Lower leg skin (tissue), 3 donors: ENCODE results near the gene SPATC1L.

ENCODE experiments used
- POLR2A ChIP-seq, 2 donors: fragments of 450-650 bp; IDR thresholded peaks; one replicate each; pipeline ENCODE4 v1.6.1; 2016 to 2017; ENCODE audit warnings: antibody characterized with exemption in 2 of 2, mild to moderate bottlenecking in 1 of 2, moderate library complexity in 1 of 2
- TF ChIP-seq, protein P1 (sequence below), 3 donors: fragments of 450-650 bp; IDR thresholded peaks; one replicate each; pipeline ENCODE4 v1.5.1; 2016; ENCODE audit warnings: antibody characterized with exemption in 3 of 3, mild to moderate bottlenecking in 3 of 3, moderate library complexity in 2 of 3

DNA sequence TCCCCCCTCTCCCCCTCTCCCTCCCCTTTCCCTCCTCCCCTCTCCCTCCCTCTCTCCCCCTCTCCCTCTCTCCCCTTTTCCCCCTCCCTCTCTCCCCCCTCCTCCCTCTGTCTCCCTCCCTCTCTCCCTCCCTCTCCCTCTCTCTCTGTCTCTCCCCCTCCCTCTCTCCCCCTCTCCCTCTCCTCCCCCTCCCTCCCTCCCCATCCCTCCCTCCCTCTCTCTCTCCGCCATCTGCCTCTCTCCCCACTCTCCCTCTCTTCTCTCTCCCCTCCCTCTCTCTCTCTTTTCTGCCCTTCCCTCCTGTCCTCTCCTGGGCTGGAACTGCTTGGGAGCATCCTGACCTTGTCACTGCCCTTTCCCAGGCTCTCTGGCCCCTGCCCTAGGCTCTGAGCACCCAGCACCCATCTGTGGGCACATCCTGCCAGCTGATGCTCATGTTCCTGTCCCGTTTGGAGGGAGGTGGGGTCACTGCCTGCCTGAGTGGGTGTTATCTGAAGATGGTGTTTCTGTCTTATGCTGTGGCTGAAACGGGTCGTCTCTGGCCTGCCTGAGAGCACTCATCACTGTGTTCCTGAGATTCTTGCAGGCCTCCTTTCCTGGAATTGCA, 39.7 kb downstream of the SPATC1L start:
- no peak for TF ChIP-seq POLR2A (IDR thresholded peaks at IDR 0.05)
- TF ChIP-seq, protein P1, sequence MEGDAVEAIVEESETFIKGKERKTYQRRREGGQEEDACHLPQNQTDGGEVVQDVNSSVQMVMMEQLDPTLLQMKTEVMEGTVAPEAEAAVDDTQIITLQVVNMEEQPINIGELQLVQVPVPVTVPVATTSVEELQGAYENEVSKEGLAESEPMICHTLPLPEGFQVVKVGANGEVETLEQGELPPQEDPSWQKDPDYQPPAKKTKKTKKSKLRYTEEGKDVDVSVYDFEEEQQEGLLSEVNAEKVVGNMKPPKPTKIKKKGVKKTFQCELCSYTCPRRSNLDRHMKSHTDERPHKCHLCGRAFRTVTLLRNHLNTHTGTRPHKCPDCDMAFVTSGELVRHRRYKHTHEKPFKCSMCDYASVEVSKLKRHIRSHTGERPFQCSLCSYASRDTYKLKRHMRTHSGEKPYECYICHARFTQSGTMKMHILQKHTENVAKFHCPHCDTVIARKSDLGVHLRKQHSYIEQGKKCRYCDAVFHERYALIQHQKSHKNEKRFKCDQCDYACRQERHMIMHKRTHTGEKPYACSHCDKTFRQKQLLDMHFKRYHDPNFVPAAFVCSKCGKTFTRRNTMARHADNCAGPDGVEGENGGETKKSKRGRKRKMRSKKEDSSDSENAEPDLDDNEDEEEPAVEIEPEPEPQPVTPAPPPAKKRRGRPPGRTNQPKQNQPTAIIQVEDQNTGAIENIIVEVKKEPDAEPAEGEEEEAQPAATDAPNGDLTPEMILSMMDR (IDR thresholded peaks at IDR 0.05), result no peak
